Left cardiac atrium (tissue), 4 donors: ENCODE data around the gene ASGR2. TPM values are rescaled to one million over a fixed set of nuclear protein-coding genes. Genes with fewer than 3 reads are reported as not detected.
"Not testable (repeated sequence)": the region's sequence is repeated elsewhere in the genome, so short reads cannot be mapped to it uniquely, and the experiment has no call there.

Experiments used
- ATAC-seq, 2 donors: fragments of 200-7000 bp; cut with Tn5 transposase; one replicate each; pipeline ENCODE4 v1.9.1; 2020; ENCODE audit warnings: mild to moderate bottlenecking in 2 of 2, moderate library complexity in 2 of 2
- DNase-seq: peaks from one replicate; pipeline ENCODE4 v3.0.0-alpha.2; 2020
- intact Hi-C, 2 donors: fragments of 100-400 bp; cut with DNase I; formaldehyde crosslinking; loops; one replicate each; pipeline versions ENCODE4 v1.14.1 to v1.15.1; 2022 to 2023
- total RNA-seq, 2 donors: library from RNA; stranded (reverse); fragmentation: NEBNext Ultra II Directional; extraction: Animal tissue kit (Norgen Biotek cat#: 25700); gene quantifications; one replicate each; pipeline ENCODE4 v1.2.1, GENCODE V29; 2021
- donor health status: DM: no; HTN: yes; CAD: no.
- donor health status: DM: no; HTN: yes; CAD: no; lungs with severe emphysema.
- donor health status: DM: yes; HTN: yes; CAD: no.
- donor health status: Dilated cardiomyopathy.

The ASGR2 gene
- total RNA-seq, 2 donors from 2014 or later = 0.62 to 0.68 TPM

- no peak for ATAC-seq
Observed at GRCh38 chr17:7107795-7108559, 6.6 kb downstream of the ASGR2 start.

GRCh38 chr17:7107012-7107754 is 7.4 kb downstream of the ASGR2 start:
- intact Hi-C loops = no loop called here
- ATAC-seq (no peak), DNase-seq (no peak)

More at GRCh38 chr17:7107795-7108559, 6.6 kb downstream of the ASGR2 start:
- no peak for DNase-seq
- intact Hi-C loops = no loop called here

GRCh38 chr17:7102421-7102820 is 12.2 kb downstream of the ASGR2 start:
- intact Hi-C loops = no loop called here
- no peak for DNase-seq
- ATAC-seq = no peak

GRCh38 chr17:7101531-7101930 is 13.1 kb downstream of the ASGR2 start:
- intact Hi-C loops = no loop called here
- DNase-seq (no peak), ATAC-seq (no peak)

GRCh38 chr17:7100641-7101379 is 13.8 kb downstream of the ASGR2 start:
- intact Hi-C loops, ATAC-seq: not testable (repeated sequence)

GRCh38 chr17:7098802-7099459 is 15.7 kb downstream of the ASGR2 start:
- intact Hi-C loops = no loop called here
- DNase-seq (no peak), ATAC-seq (no peak)

More at GRCh38 chr17:7100641-7101379, 13.8 kb downstream of the ASGR2 start:
- not testable (repeated sequence) for DNase-seq

GRCh38 chr17:7097940-7098339 is 16.7 kb downstream of the ASGR2 start:
- ATAC-seq = no peak
- DNase-seq = no peak
- intact Hi-C loops = no loop called here

GRCh38 chr17:7095625-7096024 is 19.0 kb downstream of the ASGR2 start:
- no peak for DNase-seq
- intact Hi-C loops = no loop called here
- peak in 1 of 2 donors; percentile 27 for ATAC-seq

GRCh38 chr17:7094652-7095019 is 20.0 kb downstream of the ASGR2 start:
- DNase-seq = no peak
- peak in 1 of 2 donors; percentile 21 for ATAC-seq
- intact Hi-C loops = no loop called here

- DNase-seq, ATAC-seq, intact Hi-C loops: not testable (repeated sequence)
Observed at GRCh38 chr17:7091311-7092005, 23.2 kb downstream of the ASGR2 start.

- DNase-seq, ATAC-seq, intact Hi-C loops: not testable (repeated sequence)
Observed at GRCh38 chr17:7089570-7089969, 25.1 kb downstream of the ASGR2 start.

- ATAC-seq, intact Hi-C loops, DNase-seq: not testable (repeated sequence)
Observed at GRCh38 chr17:7088442-7088841, 26.2 kb downstream of the ASGR2 start.

GRCh38 chr17:7084088-7084487 is 30.5 kb downstream of the ASGR2 start:
- intact Hi-C loops = no loop called here
- ATAC-seq = no peak
- no peak for DNase-seq

- intact Hi-C loops = no loop called here
- ATAC-seq = no peak
- no peak for DNase-seq
Observed at GRCh38 chr17:7083592-7083991, 31.0 kb downstream of the ASGR2 start.

GRCh38 chr17:7081341-7082062 is 33.1 kb downstream of the ASGR2 start:
- DNase-seq (no peak), ATAC-seq (no peak)
- intact Hi-C loops = no loop called here

- intact Hi-C loops = no loop called here
- DNase-seq = peak; percentile 59
- ATAC-seq = peak; percentile 66 to 85
Observed at GRCh38 chr17:7080456-7081041, 34.1 kb downstream of the ASGR2 start.

- DNase-seq = no peak
- intact Hi-C loops = no loop called here
- ATAC-seq = peak; percentile 31 to 74
Observed at GRCh38 chr17:7079581-7080455, 34.8 kb downstream of the ASGR2 start, which contains the start of gene CLEC10A. CLEC10A (minus strand) TSS chr17:7080251; CDS start chr17:7078812, 1,439 bp downstream.
